Femur (tissue), 1 donor: ENCODE results near the gene WIZ.

Source experiments
- DNase-seq: peaks from one replicate; pipeline ENCODE4 v3.0.0-alpha.2; 2017

WIZ gene

GRCh38 chr19:15373644-15374043 is 76.1 kb downstream of the WIZ start:
- no peak for DNase-seq

- no peak for DNase-seq
Measured at GRCh38 chr19:15372891-15373301, 76.9 kb downstream of the WIZ start.

- no peak for DNase-seq
Measured at GRCh38 chr19:15372470-15372869, 77.3 kb downstream of the WIZ start.

- DNase-seq: no peak
Measured at GRCh38 chr19:15371786-15372380, 77.9 kb downstream of the WIZ start.

- DNase-seq: no peak
Measured at GRCh38 chr19:15371119-15371518, 78.6 kb downstream of the WIZ start.
